NCI-H2081 (cell line): ENCODE results near the gene MRRF.

Source experiments
- DNase-seq, 2 experiments: peaks; one replicate each; lab custom pipeline; 2025; lab: John Stamatoyannopoulos, UW

The MRRF gene, protein sequence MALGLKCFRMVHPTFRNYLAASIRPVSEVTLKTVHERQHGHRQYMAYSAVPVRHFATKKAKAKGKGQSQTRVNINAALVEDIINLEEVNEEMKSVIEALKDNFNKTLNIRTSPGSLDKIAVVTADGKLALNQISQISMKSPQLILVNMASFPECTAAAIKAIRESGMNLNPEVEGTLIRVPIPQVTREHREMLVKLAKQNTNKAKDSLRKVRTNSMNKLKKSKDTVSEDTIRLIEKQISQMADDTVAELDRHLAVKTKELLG

DNA sequence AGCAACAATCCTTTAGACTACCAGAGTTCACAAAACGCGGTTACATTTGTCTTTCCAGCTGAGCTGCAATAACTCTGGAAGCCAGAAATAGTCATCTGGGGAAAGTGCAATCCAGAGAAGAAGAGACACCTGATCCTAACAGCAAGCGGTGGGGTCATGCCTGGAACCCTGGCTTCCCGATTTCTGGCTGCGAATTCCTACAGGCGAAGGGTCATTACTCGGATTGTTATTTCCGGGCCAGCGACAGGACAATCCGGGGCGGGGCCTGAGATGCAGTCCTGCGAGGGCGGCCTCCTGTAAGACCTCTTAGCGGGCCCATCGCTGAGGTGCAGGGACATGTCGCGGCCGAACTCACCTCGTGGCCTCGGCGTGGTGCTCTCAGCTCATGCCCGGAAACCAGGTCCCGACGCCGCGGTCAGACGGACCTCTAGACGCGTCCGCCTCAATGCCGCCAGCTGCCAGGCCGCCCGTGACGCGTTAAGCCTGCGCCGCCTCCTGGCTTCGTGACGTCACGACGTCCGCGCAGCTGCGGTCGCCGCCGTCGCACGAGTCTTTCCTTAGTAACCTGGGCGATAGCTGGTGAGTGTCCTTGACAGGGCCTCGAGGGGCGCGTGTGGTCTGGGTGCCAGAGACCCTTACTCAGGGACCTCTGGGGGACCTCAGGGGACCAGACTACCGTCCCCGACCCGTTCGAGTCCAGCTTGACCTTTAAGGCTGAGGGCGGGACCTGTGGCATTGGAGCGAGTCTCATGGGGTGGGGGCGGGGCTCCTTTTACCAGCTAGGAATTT lies at the start of gene MRRF, which contains the start of gene RBM18:
MRRF (plus strand) TSS at position 523 of the 789 bp plus-strand sequence. CDS start 6,010 bp downstream, outside the sequence.
RBM18 (minus strand) TSS at position 481 of the 789 bp plus-strand sequence. CDS start 3,348 bp downstream, outside the sequence.
- peak; percentile 84 to 91 for DNase-seq

DNA sequence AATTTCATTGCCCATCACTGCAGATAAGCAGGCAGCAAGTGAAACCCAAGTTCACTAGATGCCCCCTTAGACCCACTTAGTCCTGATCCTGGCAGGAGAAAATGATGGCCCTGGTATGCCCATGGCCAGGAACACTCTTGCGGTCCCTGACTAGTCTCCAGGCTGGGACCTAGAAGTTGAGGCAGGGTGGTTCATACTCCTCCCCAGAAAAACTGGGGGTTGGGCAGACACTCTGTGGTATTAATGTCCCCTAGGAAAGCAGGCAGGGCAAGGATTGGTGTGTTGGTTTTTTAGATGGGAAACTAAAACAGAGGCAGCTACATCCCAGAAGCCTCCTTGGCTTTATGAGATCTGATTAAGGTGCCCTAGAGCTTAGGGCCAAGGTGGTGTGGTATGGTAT lies 49.0 kb upstream of the MRRF start:
- no peak for DNase-seq

DNA sequence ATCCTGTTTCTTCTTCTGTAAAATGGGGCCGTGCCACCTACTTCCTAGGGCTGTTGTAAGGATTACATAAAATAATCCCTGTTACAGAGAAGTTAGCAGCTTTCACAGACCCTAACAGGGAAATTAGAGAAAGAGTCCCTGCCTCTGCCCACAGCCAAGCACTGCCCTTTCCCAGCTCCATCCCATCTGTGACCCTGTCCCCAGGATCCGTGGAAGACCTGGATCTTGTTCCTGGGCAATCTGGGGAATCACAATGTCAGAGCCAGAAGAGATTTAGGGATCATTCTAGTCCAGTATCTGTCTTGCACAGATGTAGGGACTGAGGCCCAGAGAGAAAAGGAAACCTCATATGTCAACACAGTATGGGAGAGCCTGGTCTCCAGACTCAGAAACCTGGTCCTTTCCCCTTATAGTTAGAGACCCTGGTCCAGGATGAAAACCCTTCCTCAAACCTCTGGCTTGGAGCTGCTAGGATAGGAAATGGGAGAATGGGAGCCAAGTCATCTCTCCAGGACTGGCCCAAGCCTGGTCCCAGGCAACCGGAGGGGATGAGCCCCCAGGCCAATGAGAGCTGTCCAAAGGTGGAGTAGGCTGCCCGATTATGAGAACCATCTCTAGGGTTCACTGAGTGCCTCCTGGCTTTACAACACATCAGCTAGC lies 48.4 kb upstream of the MRRF start:
- no peak for DNase-seq

DNA sequence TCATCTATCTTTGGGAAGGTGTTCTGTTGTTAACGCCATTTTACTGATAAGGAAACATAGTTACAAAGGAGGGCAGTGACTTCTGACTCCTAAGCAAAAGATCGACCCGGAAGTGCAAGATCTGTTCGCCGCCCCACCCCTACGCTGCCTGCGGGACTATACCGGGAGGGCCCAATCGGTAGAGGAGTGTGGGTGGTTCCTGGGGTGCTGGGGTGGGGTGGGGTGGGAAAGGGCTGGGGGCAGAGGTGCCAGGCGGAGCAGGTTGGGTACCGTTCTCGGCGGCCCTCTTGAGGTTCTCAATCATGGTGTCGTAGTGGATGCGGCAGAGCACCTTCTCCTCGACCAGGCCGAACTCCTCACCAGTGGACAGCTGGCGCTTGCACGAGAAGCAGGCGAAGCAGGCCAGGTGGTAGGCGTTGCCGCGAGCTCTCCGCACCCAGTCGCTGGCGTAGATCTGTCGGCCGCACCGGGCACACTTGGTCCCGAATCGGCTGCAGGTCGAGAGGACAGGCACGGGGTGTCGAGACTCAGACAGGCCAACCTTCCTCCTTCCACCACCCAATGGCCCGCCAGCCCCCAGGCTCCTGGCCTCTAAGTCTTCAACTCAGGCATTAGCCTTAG lies 47.8 kb upstream of the MRRF start:
- DNase-seq, result no peak

DNA sequence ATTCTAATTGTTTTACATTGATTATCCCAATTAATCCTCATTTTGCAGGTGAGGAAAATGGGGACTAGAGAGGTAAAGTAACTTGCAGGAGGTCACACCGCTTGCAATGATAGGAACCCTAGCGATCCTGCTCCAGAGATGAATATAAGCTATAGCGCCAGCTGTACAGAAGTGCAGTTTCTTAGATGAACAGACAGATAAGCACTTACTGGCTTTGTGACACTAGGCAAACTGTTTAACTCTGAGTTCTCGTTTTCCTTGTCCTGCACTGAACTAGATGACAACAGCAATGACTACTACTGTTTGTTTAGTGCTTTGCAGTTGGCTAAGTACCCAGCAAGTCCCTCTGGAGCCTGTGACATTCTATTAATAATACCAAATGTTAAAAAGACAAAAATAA lies 47.0 kb upstream of the MRRF start:
- DNase-seq, result no peak

DNA sequence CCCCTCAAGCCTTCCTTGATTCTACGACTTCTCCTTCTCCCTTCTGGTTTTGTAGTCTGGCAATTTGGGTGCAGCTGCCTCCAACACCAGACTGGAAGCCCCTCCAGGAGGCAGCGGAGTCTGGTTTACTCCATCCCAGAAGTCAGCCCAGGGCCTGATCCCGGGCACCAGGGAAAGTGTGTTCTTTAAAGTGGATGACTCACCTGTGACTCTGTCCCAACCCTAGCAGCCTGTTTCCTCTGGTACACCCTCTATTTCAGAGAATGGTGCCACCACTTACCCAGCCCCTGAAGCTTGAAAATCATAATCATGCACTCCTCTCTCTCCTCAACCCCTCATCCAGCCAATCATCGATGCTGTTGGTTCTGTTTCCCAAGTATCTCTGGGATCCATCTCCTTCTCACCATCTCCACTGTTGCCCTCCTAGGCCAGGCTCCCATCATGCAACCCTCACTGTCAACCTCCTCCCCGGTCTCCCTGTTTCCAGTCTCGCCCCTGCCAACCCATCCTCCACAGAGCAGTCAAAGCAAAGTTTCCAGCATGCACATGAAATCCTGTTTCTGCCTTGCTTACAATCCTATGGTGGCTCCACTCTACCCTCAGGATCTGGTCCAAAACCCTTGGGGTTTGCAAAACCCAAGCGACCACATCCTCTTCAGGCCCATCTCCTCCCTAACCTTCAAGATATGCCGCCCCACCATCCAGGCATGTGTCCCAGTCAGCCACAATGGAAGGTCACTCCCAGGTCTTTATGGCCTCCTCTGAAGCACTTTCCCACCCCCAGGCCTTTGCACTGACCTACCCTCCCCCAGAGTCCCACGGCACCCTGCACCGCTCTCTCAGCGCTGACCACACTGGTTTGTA lies 46.4 kb upstream of the MRRF start:
- no peak for DNase-seq

DNA sequence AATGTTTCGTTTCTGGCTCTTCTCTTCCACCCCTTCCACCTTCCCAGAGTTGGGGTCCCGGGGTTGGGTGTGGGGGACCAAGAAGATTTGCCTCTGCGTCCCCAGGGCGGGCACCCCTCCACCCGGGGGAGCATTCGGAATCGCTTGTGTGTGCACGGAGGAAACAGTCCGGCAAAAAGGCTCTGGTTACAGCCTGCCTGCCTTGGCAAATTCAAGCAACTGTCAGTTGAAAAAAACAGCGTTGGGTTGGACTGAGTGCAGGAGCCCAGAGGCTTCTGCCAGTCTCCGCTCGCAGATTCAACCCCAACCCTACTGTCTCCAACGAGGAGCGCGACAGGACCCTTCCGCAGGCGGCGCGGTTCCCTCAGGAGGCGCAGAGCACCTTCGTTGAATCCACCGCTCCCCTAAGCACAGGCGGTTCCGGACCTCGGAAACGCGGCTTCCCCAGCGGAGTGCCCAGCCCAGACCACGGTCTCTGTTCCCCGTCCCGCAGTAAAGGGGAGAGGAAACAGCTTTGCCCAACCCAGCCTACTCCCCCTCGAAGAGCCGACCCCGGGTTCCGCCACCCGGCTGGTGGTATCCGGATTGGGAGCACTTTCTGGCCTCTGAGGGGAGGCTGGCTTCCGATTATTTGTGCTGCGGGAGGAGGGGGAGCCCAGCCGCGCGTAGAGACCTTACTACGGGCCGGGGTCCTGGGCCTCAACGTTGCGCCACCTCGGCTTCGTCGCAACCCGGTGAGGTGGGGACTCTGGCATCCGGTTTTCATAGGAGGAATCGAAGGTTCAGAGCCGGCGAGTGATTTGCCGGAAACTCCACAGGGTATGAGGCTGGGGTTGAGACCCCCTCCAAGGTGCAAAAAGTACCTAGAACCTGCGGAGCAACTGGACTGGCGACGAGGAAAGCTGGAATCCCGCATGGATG lies 45.5 kb upstream of the MRRF start:
- DNase-seq, result no peak

DNA sequence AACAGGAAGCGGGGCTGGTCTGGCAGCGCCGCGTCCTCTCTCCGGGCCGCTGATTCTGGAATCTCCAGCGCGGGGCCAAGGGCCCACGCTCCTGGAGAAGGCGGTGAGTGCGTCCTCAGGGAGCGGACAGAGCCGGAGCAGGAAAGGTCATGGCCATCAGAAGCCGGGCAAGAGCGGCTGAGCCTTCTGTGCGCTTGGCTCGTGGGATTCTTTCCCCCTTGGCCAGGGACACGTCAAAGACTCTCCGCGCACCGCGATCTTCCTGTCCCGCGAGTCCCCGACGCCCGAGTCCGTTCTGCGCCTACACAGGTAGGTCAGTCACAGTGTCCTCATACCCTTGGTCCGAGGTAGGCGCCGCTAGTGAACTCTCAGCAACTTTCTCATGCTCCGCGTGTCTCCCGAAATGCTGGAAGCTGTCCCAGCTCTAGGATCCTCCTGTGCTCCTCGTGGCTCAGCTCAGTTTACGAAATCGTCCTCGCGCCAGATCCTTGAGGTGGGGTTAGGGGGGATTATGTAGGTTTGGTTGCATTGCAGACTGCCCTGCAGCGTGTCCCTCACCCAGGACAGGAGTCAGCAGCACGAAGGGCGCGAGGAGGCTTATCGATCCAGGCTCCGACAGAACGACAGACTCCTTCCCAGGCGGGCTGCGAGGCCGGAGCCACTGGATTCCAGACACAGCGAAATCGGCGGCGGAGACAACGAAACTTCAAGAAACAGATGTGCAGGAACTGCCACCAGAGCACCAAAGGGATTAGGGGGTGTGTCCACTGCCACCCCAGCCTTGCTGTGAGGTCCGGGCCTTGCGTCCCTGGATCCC lies 44.6 kb upstream of the MRRF start:
- no peak for DNase-seq

DNA sequence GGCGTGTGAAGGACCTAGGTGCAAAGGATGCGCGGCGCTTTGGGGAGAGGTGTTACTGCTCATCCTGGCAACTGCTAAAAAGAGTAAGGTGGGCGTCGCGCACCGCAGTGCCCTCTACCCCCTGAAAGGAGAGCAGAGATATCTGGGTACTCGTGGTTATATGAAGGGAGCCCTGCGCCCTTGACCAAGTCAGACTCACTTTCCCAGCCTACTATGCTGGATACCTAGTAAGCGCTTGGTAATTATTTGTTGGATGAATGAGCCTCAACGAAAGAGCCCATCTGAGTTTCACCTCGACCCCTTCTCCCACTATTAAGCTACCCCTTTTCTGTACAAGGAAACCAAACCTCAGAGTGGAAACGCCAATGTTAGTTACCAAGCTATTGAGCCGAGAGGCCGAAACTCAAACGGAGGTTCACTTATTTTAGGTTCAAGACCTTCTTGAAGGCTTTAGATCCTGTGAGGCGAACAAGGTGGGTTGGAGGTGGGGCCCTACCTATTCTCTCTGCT lies 44.0 kb upstream of the MRRF start:
- DNase-seq, result no peak

DNA sequence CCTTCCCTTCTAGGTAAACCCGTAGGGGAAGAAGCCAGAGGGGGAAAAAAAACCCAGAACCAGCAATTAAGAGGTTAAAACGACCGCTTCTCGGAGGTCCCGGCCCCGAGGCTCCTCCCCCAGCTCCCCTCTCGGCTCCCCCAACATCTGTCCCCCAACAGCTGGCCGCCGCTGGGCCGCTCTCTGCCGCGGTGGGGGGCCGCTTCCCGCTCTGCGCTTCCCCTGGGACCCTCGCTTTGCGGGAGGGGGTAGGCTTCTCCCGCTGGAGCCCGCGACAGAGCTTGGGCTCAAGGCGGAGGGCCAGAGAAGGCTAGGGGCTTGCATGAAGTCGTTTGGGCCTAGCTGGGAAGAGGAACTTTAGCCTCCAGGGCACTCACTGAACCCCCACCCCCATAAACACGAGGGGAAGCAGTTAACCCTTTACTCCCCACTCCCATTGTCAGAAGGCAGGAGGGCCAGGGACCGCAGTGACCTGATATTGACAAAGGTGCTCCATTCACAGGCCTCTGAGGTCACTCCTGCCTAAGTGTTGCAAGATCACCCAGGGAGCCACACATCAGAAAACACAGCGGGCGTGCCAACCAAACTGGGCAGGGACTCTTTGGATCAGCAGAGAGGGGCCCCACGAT lies 43.4 kb upstream of the MRRF start:
- no peak for DNase-seq

DNA sequence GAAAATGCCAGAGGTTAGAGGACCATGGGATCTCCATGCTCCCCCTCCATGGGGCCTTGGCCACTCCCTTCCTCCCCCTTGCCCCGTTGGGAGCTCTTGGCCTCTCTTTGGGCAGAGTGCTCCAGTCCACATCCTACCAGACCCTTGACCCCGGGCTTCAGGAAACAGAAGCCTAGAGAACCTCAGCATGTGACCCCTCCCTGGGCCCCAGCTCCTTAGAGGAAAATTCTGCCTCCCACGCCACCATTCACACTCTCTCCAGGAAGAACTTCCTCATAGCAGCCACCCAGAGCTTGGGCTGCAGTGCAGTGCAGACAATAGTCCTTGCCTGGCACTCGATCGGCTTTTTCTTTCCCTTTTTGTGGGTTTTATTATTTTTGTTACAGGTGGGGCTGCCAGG lies 41.9 kb upstream of the MRRF start:
- no peak for DNase-seq

DNA sequence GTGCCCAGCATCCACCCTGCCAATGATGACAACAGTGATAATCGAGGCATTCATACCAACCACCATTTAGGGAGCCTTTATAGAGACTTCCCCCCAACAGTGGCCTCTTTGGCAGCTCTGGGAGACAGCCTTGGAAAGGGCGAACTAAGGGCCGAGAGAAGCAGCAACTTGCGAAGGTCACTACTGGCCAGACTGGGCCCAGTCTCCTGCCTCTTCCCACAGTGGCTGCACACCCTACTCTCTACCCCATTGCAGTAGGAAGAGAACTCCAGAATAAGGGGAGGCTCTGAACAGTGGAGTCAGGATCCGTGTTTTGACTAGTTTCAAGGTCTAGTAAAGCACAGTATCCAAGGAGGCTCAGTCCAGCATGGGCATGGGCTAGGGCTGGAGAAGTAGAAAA lies 41.2 kb upstream of the MRRF start:
- no peak for DNase-seq

DNA sequence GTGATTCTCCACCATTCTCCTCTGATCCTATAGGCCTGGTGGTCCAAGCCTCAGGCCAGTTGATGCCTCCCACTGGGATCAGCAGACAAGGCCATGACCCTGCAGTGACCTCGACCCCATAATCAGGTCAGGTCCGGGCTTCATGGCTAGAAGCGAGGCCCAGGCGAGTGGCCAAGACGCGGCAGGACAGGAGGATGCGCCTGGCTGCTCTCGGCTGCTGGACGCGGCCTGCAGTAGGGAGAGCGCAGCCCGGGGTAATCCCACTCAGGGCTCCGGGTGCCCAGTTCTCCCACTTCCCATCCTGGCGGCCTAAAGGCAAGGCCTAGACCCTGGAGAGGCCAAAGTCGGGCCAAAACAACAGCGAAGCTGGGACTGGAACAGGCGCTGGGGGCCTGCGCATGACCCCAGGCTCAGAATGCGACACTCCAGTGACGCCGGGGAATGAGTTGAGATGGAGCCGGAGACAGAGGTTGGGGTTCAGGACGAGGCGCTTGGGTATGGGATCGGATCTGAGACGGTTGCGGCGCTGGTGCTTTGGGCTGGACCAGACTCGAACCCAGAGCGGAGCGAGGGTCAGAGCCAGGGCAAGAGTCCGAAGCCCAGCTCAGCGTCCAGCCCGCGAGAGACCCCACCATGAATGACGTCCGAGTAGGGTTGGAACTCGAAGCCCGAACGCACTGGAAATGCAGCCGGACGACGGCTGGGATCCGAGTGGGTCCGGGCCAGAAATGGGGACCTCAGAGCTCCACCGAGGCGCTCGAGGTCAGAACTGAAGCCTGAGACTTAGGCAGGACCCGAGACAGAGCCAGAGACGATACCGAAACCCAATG lies 39.2 kb upstream of the MRRF start:
- DNase-seq, result no peak

DNA sequence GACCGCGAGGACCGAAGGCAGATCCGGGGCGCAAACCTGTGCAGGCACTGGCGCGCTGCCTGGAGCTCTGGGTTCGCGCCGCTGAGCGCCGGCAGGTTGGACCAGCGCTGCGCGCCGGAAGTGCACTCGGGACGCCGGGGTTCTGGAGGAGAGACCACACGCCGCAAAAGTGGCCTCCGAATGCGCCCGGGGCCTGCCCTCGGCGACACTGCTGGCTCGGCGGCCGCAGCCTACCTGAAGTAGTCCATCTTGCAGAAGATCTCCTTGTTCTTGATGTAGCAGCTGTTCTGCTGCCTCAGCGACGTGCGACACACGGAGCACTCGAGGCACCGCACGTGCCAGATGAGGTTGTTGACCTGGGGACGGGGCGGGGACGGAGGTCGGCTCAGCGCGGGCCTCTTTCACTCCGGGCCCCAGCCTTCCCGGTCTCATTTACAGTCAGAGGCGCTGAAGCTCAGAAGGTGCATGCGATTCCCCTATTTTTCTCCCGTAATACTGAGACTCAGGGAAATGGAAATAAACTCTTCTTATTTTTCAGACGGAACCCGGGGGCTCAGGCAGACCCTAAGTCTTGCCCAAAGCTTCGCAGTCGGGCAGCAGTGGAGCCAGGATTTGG lies 38.4 kb upstream of the MRRF start:
- DNase-seq, result no peak

DNA sequence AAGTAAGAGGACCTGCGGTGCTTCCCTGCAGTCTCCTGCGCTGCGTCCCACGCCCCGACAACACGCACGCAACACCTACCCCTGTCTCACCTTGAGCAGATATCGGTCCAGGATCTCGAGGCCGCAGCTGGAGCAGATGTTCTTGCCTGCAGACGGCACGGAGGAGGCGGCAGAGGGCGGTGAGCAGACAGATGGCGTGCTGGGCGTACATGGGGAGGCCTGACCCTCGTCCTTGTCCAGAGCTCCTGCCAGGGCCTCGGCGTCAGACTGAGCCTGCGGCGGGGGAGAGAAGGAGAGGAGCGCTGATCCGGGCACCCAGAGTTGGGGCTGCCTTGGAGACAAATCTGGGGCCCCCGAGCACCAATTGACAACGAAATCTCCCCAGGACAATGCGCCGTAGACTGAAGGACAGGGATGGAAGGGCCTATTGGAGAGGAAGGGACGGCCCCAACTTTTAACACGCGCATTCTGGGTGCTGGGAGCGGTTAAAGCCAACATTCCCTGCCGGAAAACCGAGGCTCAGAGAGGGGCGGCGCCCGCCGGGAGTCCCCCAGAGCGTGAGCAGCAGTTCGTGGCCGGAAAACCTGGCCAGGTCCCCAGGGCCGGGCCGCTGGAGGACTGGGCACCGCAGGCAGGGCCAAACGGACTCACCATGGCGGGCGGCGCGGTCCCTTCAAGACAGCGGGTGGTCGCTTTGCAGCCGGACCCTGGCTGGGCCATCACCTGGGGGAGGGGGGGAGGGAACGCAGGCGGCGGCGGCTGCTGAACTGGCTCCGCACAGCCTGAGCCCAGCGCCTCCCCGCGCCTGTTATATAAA lies 37.7 kb upstream of the MRRF start:
- no peak for DNase-seq

DNA sequence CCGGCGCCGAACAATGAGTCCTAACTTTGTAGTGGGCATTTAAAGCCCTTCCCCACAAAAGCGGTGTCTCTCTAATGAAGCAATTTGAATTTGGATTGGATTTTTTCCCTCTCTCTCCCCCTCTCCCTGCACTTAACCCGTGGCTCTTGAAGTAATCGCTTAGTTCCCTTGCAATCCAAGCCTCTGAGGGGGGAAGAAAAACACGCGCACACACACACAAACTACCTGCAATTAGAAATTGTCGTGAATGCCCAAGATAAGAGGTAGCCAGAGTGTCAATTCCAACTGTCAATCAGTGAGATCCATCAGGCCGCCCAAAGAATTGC lies 37.1 kb upstream of the MRRF start:
- no peak for DNase-seq

DNA sequence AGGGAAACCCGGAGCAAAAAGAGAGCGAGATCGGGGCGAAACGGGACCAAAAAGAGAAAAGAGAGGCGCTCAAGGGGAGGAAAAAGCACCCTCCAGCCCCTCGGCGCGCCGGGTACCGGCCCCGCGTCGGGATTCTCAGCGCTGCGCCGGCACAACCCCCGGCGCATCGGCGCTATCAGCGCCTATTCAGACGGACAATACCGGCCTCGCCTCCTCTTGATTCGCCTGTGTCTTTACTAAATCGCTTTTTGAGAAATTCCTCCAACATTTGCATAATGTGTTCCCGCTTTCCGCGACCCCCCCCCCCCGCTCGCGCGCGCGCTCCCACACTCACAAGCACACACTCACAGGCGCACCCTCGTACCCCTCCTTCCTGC lies 36.5 kb upstream of the MRRF start:
- DNase-seq, result no peak
